Measurements from ENCODE around the gene CHL1. TPM values are rescaled to one million over a fixed set of nuclear protein-coding genes. Genes with fewer than 3 reads are reported as not detected.
"Not testable (repeated sequence)": the region's sequence is repeated elsewhere in the genome, so short reads cannot be mapped to it uniquely, and the experiment has no call there.

CHL1 gene
- total and polyA plus RNA-seq, 2 experiments from 2014 or later = 0.20 TPM; not detected in 1

- Histone ChIP-seq H3K4me3 (no peak overlapping the region), H4K20me1 (ENCODE audit: insufficient read depth, poor library complexity, severe bottlenecking) (no peaks in the 10 kb centered on the region), H3K4me1 (ENCODE audit: insufficient read depth) (no peaks in the 10 kb centered on the region), H3K36me3 (replicated peaks; ENCODE audit: insufficient read depth, low read depth) (no peaks in the 10 kb centered on the region), H3K27me3 (no peaks in the 10 kb centered on the region), H3K9me2 (replicated peaks; ENCODE audit: insufficient read depth) (no peaks in the 10 kb centered on the region), H3K4me2 (no peak overlapping the region), H3K79me2 (no peaks in the 10 kb centered on the region), H2AFZ (no peak overlapping the region), H3K27ac (no peak overlapping the region), H3K9me3 (ENCODE audit: low read depth) (no peaks in the 10 kb centered on the region)
- no peak for DNase-seq (ENCODE audit: low spot score)
- 78% methylated on average over 4 of the region's 4 CpGs for WGBS (ENCODE audit: low lambda C conversion rate, missing lambda C conversion rate)
- TF ChIP-seq, protein P1, sequence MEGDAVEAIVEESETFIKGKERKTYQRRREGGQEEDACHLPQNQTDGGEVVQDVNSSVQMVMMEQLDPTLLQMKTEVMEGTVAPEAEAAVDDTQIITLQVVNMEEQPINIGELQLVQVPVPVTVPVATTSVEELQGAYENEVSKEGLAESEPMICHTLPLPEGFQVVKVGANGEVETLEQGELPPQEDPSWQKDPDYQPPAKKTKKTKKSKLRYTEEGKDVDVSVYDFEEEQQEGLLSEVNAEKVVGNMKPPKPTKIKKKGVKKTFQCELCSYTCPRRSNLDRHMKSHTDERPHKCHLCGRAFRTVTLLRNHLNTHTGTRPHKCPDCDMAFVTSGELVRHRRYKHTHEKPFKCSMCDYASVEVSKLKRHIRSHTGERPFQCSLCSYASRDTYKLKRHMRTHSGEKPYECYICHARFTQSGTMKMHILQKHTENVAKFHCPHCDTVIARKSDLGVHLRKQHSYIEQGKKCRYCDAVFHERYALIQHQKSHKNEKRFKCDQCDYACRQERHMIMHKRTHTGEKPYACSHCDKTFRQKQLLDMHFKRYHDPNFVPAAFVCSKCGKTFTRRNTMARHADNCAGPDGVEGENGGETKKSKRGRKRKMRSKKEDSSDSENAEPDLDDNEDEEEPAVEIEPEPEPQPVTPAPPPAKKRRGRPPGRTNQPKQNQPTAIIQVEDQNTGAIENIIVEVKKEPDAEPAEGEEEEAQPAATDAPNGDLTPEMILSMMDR (IDR thresholded peaks at IDR 0.05; ENCODE audit: poor library complexity) = no peak
- TF ChIP-seq EZH2phosphoT487 (IDR thresholded peaks at IDR 0.05; ENCODE audit: low read depth, severe bottlenecking, unreplicated experiment) = no peak
- TF ChIP-seq EZH2 (IDR thresholded peaks at IDR 0.05; ENCODE audit: borderline replicate concordance) = no peak
These were observed 167.7 kb downstream of the CHL1 start for GRCh38 chr3:364287-364686.

- no peak overlapping the region for H2AFZ ChIP-seq
- H3K27ac ChIP-seq = no peak overlapping the region
- no peaks in the 10 kb centered on the region for H3K79me2 ChIP-seq
- H4K20me1 ChIP-seq (ENCODE audit: insufficient read depth, poor library complexity, severe bottlenecking) = no peaks in the 10 kb centered on the region
- H3K27me3 ChIP-seq = no peaks in the 10 kb centered on the region
- no peaks in the 10 kb centered on the region for H3K36me3 ChIP-seq (replicated peaks; ENCODE audit: insufficient read depth, low read depth)
- no peaks in the 10 kb centered on the region for H3K4me1 ChIP-seq (ENCODE audit: insufficient read depth)
- no peaks in the 10 kb centered on the region for H3K9me2 ChIP-seq (replicated peaks; ENCODE audit: insufficient read depth)
- H3K4me3 ChIP-seq = no peak overlapping the region
- H3K9me3 ChIP-seq (ENCODE audit: low read depth) = no peaks in the 10 kb centered on the region
- TF ChIP-seq EZH2 (IDR thresholded peaks at IDR 0.05; ENCODE audit: borderline replicate concordance) (no peak), EZH2phosphoT487 (IDR thresholded peaks at IDR 0.05; ENCODE audit: low read depth, severe bottlenecking, unreplicated experiment) (no peak)
- TF ChIP-seq, protein P1 (IDR thresholded peaks at IDR 0.05; ENCODE audit: poor library complexity) = no peak
- 57% methylated on average over 1 of the region's 1 CpG for WGBS (ENCODE audit: low lambda C conversion rate, missing lambda C conversion rate)
- no peak for DNase-seq (ENCODE audit: low spot score)
- no peak overlapping the region for H3K4me2 ChIP-seq
These were observed 168.7 kb downstream of the CHL1 start for GRCh38 chr3:365268-365667.

- H3K4me1 ChIP-seq (ENCODE audit: insufficient read depth); H3K27me3 ChIP-seq; H2AFZ ChIP-seq; H3K27ac ChIP-seq; H3K4me2 ChIP-seq; H3K9me2 ChIP-seq (replicated peaks; ENCODE audit: insufficient read depth); H3K79me2 ChIP-seq; H3K4me3 ChIP-seq; H4K20me1 ChIP-seq (ENCODE audit: insufficient read depth, poor library complexity, severe bottlenecking); H3K9me3 ChIP-seq (ENCODE audit: low read depth); DNase-seq (ENCODE audit: low spot score); H3K36me3 ChIP-seq (replicated peaks; ENCODE audit: insufficient read depth, low read depth): not testable (repeated sequence)
- 81% methylated on average over 7 of the region's 7 CpGs for WGBS (ENCODE audit: low lambda C conversion rate, missing lambda C conversion rate)
These were observed 169.7 kb downstream of the CHL1 start for GRCh38 chr3:366253-366652.

DNA sequence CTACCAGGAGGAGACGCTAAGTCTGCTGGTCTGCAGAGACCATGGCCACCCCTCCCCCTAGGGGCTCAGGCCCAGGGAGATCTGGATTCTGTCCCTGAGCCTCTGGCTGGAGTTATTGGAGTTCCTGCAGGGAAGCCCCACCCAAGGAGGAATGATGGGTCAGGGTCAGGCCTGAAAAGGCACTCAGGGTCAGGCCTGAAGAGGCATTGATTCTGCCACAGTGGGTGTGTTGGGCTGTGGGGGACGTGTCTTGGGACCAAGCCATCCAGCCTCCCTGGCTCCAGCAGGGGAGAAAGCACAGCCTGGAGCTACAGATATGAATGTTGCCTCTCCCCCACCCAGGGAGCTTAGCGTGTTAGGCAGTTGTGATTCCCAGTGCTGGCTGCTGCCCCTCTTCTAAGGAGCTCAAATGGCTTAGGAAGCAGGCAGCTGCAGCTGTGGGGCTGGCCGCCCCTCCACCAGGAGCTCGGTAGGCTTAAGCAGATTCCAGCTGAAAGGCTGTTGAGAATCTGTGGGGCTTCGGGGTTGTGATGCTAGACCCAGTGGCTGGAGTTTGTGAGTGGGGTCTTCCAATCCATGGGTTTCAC lies 176.7 kb downstream of the CHL1 start:
- no peak overlapping the region for H3K27ac ChIP-seq
- WGBS (ENCODE audit: low lambda C conversion rate, missing lambda C conversion rate) = 54% methylated on average over 6 of the region's 6 CpGs

More for the DNA sequence above, 176.7 kb downstream of the CHL1 start:
- no peak overlapping the region for H2AFZ ChIP-seq
- no peaks in the 10 kb centered on the region for H3K79me2 ChIP-seq
- H3K36me3 ChIP-seq (replicated peaks; ENCODE audit: insufficient read depth, low read depth) = no peaks in the 10 kb centered on the region
- H4K20me1 ChIP-seq (ENCODE audit: insufficient read depth, poor library complexity, severe bottlenecking) = no peaks in the 10 kb centered on the region
- H3K9me2 ChIP-seq (replicated peaks; ENCODE audit: insufficient read depth) = no peaks in the 10 kb centered on the region
- no peak overlapping the region for H3K4me2 ChIP-seq
- no peak overlapping the region for H3K4me3 ChIP-seq
- no peak for TF ChIP-seq EZH2 (IDR thresholded peaks at IDR 0.05; ENCODE audit: borderline replicate concordance)
- no peak for TF ChIP-seq EZH2phosphoT487 (IDR thresholded peaks at IDR 0.05; ENCODE audit: low read depth, severe bottlenecking, unreplicated experiment)
- TF ChIP-seq, protein P1 (IDR thresholded peaks at IDR 0.05; ENCODE audit: poor library complexity) = no peak
- DNase-seq (ENCODE audit: low spot score) = no peak
- no peaks in the 10 kb centered on the region for H3K9me3 ChIP-seq (ENCODE audit: low read depth)
- no peaks in the 10 kb centered on the region for H3K4me1 ChIP-seq (ENCODE audit: insufficient read depth)
- no peaks in the 10 kb centered on the region for H3K27me3 ChIP-seq

Data from hepatocyte (in vitro differentiated cells).